Thyroid gland (tissue), 4 donors: ENCODE measurements around the gene PCNT. TPM values are rescaled to one million over a fixed set of nuclear protein-coding genes. Genes with fewer than 3 reads are reported as not detected.

Experiments
- DNase-seq, 2 donors: peaks; one replicate each; pipeline ENCODE4 v3.0.0-alpha.2; 2019
- H3K27ac ChIP-seq, 3 donors: fragments of 200-600 bp; sonication (generic); 1 replicate in 2 of 3; 2 replicates in 1 of 3; pipeline ENCODE4 v1.5.1; 2016 to 2019; ENCODE audit warnings: mild to moderate bottlenecking in 1 of 3, moderate library complexity in 1 of 3
- H3K27me3 ChIP-seq: fragments of 200-600 bp; sonication (generic); one replicate; pipeline ENCODE4 v1.5.1; 2019
- H3K36me3 ChIP-seq, 2 donors: fragments of 200-600 bp; sonication (generic); one replicate each; pipeline ENCODE4 v1.5.1; 2016 to 2019
- H3K4me1 ChIP-seq, 2 donors: fragments of 200-600 bp; sonication (generic); one replicate each; pipeline ENCODE4 v1.5.1; 2017 to 2019
- H3K4me3 ChIP-seq, 3 donors: fragments of 200-600 bp; sonication (generic); replicated peaks in 1 of 3; 1 replicate in 2 of 3; 2 replicates in 1 of 3; pipeline ENCODE4 v1.5.1; 2016; ENCODE audit warnings: mild to moderate bottlenecking in 1 of 3
- H3K9me3 ChIP-seq: fragments of 200-600 bp; sonication (generic); one replicate; pipeline ENCODE4 v1.5.1; 2017
- CTCF ChIP-seq, 6 experiments: fragments of 200-600 bp in 3 of 6; fragments of 450-650 bp in 3 of 6; sonication (generic) in 3 of 6; IDR thresholded peaks; one replicate each; pipeline ENCODE4 v1.5.1; 2016 to 2019; ENCODE audit warnings: antibody characterized with exemption in 6 of 6, mild to moderate bottlenecking in 2 of 6, inconsistent platforms in 1 of 6, moderate library complexity in 1 of 6
- POLR2A ChIP-seq, 2 donors: fragments of 450-650 bp; IDR thresholded peaks; one replicate each; pipeline ENCODE4 v1.6.1; 2017; ENCODE audit warnings: antibody characterized with exemption in 2 of 2, mild to moderate bottlenecking in 2 of 2, moderate library complexity in 1 of 2
- WGBS, 2 donors: methylation state at CpG; one replicate each; pipeline ENCODE4 v1.1.5; 2017; 5-methylcytosine and 5-hydroxymethylcytosine counted together
- intact Hi-C: fragments of 100-400 bp; cut with DNase I; formaldehyde crosslinking; loops from one replicate; pipeline ENCODE4 v1.15.1; 2023
- total RNA-seq, 4 donors: library from RNA; depleted of rRNA; stranded (reverse); fragments of >200 nt; gene quantifications; one replicate each; pipeline ENCODE4 v1.2.3, GENCODE V29; 2016

Gene PCNT
- total RNA-seq, 4 donors from 2014 or later: 23.9 to 36.6 (median 33.2) TPM

- Histone ChIP-seq H3K4me3 (no peak overlapping the region), H3K4me1 (peaks cover 6 to 15% of the 10 kb centered on the region in 2 donors), H3K27me3 (no peaks in the 10 kb centered on the region), H3K36me3 (peaks cover 0 to 7% of the 10 kb centered on the region in 2 donors), H3K27ac (no peak overlapping the region), H3K9me3 (no peaks in the 10 kb centered on the region)
- intact Hi-C loops: loop anchor here (5.0 kb wide), 1 partner anchor 33 kb away; the partner anchor contains the start of genes C21orf58 and PCNT
- DNase-seq: no peak
- WGBS, 2 donors: 72 to 82% methylated on average over 6 of the region's 6 CpGs
- no peak for TF ChIP-seq CTCF (IDR thresholded peaks at IDR 0.05)
- TF ChIP-seq POLR2A (IDR thresholded peaks at IDR 0.05): no peak
These were observed 34.2 kb upstream of the PCNT start for GRCh38 chr21:46289655-46290179.

- no peak for DNase-seq
- Histone ChIP-seq H3K27me3 (no peaks in the 10 kb centered on the region), H3K4me3 (no peak overlapping the region), H3K9me3 (no peaks in the 10 kb centered on the region), H3K27ac (no peak overlapping the region), H3K4me1 (peaks cover 0 to 7% of the 10 kb centered on the region in 2 donors), H3K36me3 (peaks cover 0 to 7% of the 10 kb centered on the region in 2 donors)
- 95 to 100% methylated on average over 2 of the region's 2 CpGs for WGBS, 2 donors
- intact Hi-C loops: no loop called here
- TF ChIP-seq CTCF (IDR thresholded peaks at IDR 0.05) (no peak), POLR2A (IDR thresholded peaks at IDR 0.05) (no peak)
These were observed 32.4 kb upstream of the PCNT start for GRCh38 chr21:46291561-46291960.

GRCh38 chr21:46294647-46295176 is 29.2 kb upstream of the PCNT start:
- H3K4me1 ChIP-seq: peaks cover 8 to 10% of the 10 kb centered on the region in 2 donors
- DNase-seq: no peak
- 55 to 59% methylated on average over 8 to 10 of the region's 10 CpGs for WGBS, 2 donors
- TF ChIP-seq CTCF (IDR thresholded peaks at IDR 0.05): no peak
- TF ChIP-seq POLR2A (IDR thresholded peaks at IDR 0.05): no peak
- no peaks in the 10 kb centered on the region for H3K9me3 ChIP-seq
- no peak overlapping the region for H3K4me3 ChIP-seq
- intact Hi-C loops: no loop called here
- peaks cover 0 to 7% of the 10 kb centered on the region in 2 donors for H3K36me3 ChIP-seq
- H3K27ac ChIP-seq: no peak overlapping the region
- no peaks in the 10 kb centered on the region for H3K27me3 ChIP-seq

GRCh38 chr21:46295177-46295770 is 28.7 kb upstream of the PCNT start:
- H3K27ac ChIP-seq: no peak overlapping the region
- TF ChIP-seq CTCF (IDR thresholded peaks at IDR 0.05): no peak
- TF ChIP-seq POLR2A (IDR thresholded peaks at IDR 0.05): no peak
- H3K4me1 ChIP-seq: peaks cover 8 to 10% of the 10 kb centered on the region in 2 donors
- WGBS, 2 donors: 56 to 57% methylated on average over 8 to 9 of the region's 9 CpGs
- no peaks in the 10 kb centered on the region for H3K9me3 ChIP-seq
- H3K4me3 ChIP-seq: no peak overlapping the region
- no peak for DNase-seq
- intact Hi-C loops: no loop called here
- peaks cover 0 to 7% of the 10 kb centered on the region in 2 donors for H3K36me3 ChIP-seq
- H3K27me3 ChIP-seq: no peaks in the 10 kb centered on the region
